Kidney epithelial cell (primary cell): Measurements from ENCODE around the gene PSAT1. TPM values are rescaled to one million over a fixed set of nuclear protein-coding genes. Genes with fewer than 3 reads are reported as not detected.

ENCODE experiments used
- DNase-seq: peaks from one replicate; pipeline ENCODE4 v3.0.0-alpha.2; 2010; ENCODE audit warnings: low read depth
- H3K27me3 ChIP-seq: 2 replicates; pipeline ENCODE4 v1.6.0; 2011; ENCODE audit warnings: low read length; ENCODE audit not compliant: control insufficient read depth, insufficient read depth
- H3K36me3 ChIP-seq: 2 replicates; pipeline ENCODE4 v1.5.1; 2011; ENCODE audit warnings: low read length; ENCODE audit not compliant: control insufficient read depth, insufficient read depth
- H3K4me3 ChIP-seq: 2 replicates; pipeline ENCODE4 v1.5.1; 2011; ENCODE audit warnings: low read depth, mild to moderate bottlenecking, control low read depth, low read length
- CTCF ChIP-seq: IDR thresholded peaks from 2 replicates; pipeline ENCODE4 v1.5.1; 2011; ENCODE audit warnings: mild to moderate bottlenecking, moderate library complexity, low read length, control low read depth, inconsistent platforms; ENCODE audit not compliant: insufficient read depth, poor library complexity, severe bottlenecking
- total RNA-seq: library from RNA; depleted of rRNA; stranded (reverse); fragments of >200 nt; gene quantifications from 2 replicates; pipeline ENCODE4 v1.2.3, GENCODE V29; 2015

The PSAT1 gene
- total RNA-seq, 1 donor from 2014 or later = 259 TPM

GRCh38 chr9:78324068-78324650 is 27.2 kb downstream of the PSAT1 start:
- peaks cover 1% of the 10 kb centered on the region for H3K36me3 ChIP-seq

GRCh38 chr9:78324682-78325081 is 27.8 kb downstream of the PSAT1 start:
- DNase-seq = no peak
- Histone ChIP-seq H3K36me3 (peaks cover 1% of the 10 kb centered on the region), H3K4me3 (no peak overlapping the region), H3K27me3 (no peaks in the 10 kb centered on the region)
- TF ChIP-seq CTCF = no peak

More at GRCh38 chr9:78324068-78324650, 27.2 kb downstream of the PSAT1 start:
- H3K27me3 ChIP-seq = no peaks in the 10 kb centered on the region
- H3K4me3 ChIP-seq = no peak overlapping the region
- TF ChIP-seq CTCF = no peak
- DNase-seq = no peak

- no peak for DNase-seq
- H3K36me3 ChIP-seq = peaks cover 1% of the 10 kb centered on the region
- no peak for TF ChIP-seq CTCF
Observed at GRCh38 chr9:78325343-78325742, 28.4 kb downstream of the PSAT1 start.

GRCh38 chr9:78325846-78326360 is 29.0 kb downstream of the PSAT1 start:
- no peak overlapping the region for H3K4me3 ChIP-seq
- H3K36me3 ChIP-seq = peaks cover 1% of the 10 kb centered on the region
- no peaks in the 10 kb centered on the region for H3K27me3 ChIP-seq
- no peak for DNase-seq
- no peak for TF ChIP-seq CTCF

More at GRCh38 chr9:78325343-78325742, 28.4 kb downstream of the PSAT1 start:
- Histone ChIP-seq H3K27me3 (no peaks in the 10 kb centered on the region), H3K4me3 (no peak overlapping the region)

GRCh38 chr9:78326564-78326963 is 29.6 kb downstream of the PSAT1 start:
- Histone ChIP-seq H3K36me3 (peaks cover 1% of the 10 kb centered on the region), H3K27me3 (no peaks in the 10 kb centered on the region), H3K4me3 (no peak overlapping the region)
- no peak for DNase-seq
- TF ChIP-seq CTCF = no peak

GRCh38 chr9:78332381-78332780 is 35.5 kb downstream of the PSAT1 start:
- DNase-seq = no peak
- H3K36me3 ChIP-seq = no peaks in the 10 kb centered on the region
- H3K4me3 ChIP-seq = no peak overlapping the region
- no peaks in the 10 kb centered on the region for H3K27me3 ChIP-seq
- TF ChIP-seq CTCF = no peak
